ENCODE measurements around the gene PRDM12. TPM values are rescaled to one million over a fixed set of nuclear protein-coding genes. Genes with fewer than 3 reads are reported as not detected.

PRDM12 gene
- total RNA-seq, 1 donor from 2014 or later, result not detected

DNA sequence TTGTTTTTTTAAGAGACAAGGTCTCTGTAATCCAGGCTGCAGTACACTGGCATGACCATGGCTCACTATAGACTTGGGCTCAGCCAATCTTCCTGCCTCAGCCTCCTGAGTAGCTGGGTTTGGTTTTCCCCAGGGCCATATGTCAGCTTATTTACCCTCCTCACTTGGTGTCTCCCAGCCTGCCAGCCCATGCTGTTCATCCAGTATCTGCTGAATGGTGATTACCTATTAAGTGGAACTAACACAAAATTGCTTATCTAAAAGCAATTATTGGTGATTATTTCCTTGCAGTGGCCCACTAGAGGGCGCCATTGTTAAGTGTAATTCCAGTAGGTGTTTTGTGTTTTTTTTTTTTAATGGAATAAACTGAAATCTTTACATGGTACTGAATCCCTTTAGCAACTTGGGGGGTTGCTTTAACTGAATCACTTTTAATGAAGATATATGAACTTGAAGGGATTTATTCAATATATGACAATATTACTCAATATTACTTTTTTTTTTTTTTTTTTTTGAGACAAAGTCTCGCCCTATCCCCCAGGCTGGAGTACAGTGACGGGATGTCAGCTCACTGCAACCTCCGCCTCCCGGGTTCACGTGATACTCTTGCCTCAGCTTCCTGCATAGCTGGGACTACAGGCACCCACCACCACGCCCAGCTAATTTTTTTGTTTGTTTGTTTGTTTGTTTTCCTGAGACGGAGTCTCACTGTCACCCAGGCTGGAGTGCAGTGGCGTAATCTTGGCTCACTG lies 43.0 kb downstream of the PRDM12 start:
- intact Hi-C loops (cut with DNase I), result loop anchor here (5.0 kb wide), 2 partner anchors 155 to 230 kb away; partner anchors contain the start of gene FIBCD1
- H3K4me1 ChIP-seq, result peaks cover 4% of the 10 kb centered on the region
- no peak overlapping the region for H3K4me3 ChIP-seq
- no peak overlapping the region for H3K27ac ChIP-seq
- H3K27me3 ChIP-seq, result no peaks in the 10 kb centered on the region
- peaks cover 0 to 28% of the 10 kb centered on the region in 2 donors for H3K36me3 ChIP-seq
- TF ChIP-seq, protein P1, sequence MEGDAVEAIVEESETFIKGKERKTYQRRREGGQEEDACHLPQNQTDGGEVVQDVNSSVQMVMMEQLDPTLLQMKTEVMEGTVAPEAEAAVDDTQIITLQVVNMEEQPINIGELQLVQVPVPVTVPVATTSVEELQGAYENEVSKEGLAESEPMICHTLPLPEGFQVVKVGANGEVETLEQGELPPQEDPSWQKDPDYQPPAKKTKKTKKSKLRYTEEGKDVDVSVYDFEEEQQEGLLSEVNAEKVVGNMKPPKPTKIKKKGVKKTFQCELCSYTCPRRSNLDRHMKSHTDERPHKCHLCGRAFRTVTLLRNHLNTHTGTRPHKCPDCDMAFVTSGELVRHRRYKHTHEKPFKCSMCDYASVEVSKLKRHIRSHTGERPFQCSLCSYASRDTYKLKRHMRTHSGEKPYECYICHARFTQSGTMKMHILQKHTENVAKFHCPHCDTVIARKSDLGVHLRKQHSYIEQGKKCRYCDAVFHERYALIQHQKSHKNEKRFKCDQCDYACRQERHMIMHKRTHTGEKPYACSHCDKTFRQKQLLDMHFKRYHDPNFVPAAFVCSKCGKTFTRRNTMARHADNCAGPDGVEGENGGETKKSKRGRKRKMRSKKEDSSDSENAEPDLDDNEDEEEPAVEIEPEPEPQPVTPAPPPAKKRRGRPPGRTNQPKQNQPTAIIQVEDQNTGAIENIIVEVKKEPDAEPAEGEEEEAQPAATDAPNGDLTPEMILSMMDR (IDR thresholded peaks at IDR 0.05), result peak; percentile 48 to 71 (median 54)
- TF ChIP-seq POLR2AphosphoS5 (IDR thresholded peaks at IDR 0.05; ENCODE audit: insufficient read depth in 1 of 2, low read depth in 1 of 2), result no peak
- no peak for DNase-seq (ENCODE audit: extremely low spot score in 2 of 2)
- no peaks in the 10 kb centered on the region for H3K9me3 ChIP-seq

- Histone ChIP-seq H3K4me1 (peaks cover 28% of the 10 kb centered on the region), H3K27me3 (no peaks in the 10 kb centered on the region), H3K36me3 (no peaks in the 10 kb centered on the region), H3K27ac (no peak overlapping the region), H3K4me3 (no peak overlapping the region), H3K9me3 (no peaks in the 10 kb centered on the region)
- TF ChIP-seq, protein P1 (IDR thresholded peaks at IDR 0.05), result no peak
- no peak for TF ChIP-seq POLR2A (IDR thresholded peaks at IDR 0.05)
- no peak for TF ChIP-seq POLR2AphosphoS5 (IDR thresholded peaks at IDR 0.05; ENCODE audit: insufficient read depth in 1 of 2, low read depth in 1 of 2)
- intact Hi-C loops (cut with DNase I), result loop anchor here (5.0 kb wide), 1 partner anchor 61 kb away; no protein-coding TSS in a partner anchor
- DNase-seq (ENCODE audit: extremely low spot score in 2 of 2), result no peak
Measured at GRCh38 chr9:130710822-130711352, 46.5 kb downstream of the PRDM12 start.

DNA sequence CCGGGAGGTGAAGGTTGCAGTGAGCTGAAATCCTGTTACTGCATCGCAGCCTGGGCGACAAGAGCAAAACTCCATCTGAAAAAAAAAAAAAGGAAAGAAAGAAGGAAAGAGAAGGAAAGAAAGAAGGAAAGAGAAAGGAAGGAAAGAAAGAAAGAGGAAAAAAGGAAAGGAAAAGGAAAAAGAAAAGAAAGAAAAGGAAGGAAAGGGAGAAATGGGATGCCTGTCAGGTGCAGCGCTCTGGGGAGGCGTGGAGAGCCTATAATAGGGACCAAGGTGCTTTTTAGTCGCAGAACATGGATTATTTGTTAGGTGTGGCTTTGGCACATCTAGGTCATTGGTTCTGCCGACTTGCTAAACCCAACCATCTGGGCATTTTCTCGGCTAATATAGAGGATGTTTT lies 47.1 kb downstream of the PRDM12 start:
- H3K9me3 ChIP-seq, result no peaks in the 10 kb centered on the region
- no peaks in the 10 kb centered on the region for H3K27me3 ChIP-seq
- no peaks in the 10 kb centered on the region for H3K36me3 ChIP-seq
- peaks cover 34% of the 10 kb centered on the region for H3K4me1 ChIP-seq
- DNase-seq (ENCODE audit: extremely low spot score in 2 of 2), result no peak
- intact Hi-C loops (cut with DNase I), result loop anchor here (5.0 kb wide), 1 partner anchor 61 kb away; no protein-coding TSS in a partner anchor
- TF ChIP-seq, protein P1 (IDR thresholded peaks at IDR 0.05), result no peak
- TF ChIP-seq POLR2AphosphoS5 (IDR thresholded peaks at IDR 0.05; ENCODE audit: insufficient read depth in 1 of 2, low read depth in 1 of 2) (no peak), POLR2A (IDR thresholded peaks at IDR 0.05) (no peak)
- H3K27ac ChIP-seq, result no peak overlapping the region
- no peak overlapping the region for H3K4me3 ChIP-seq

DNA sequence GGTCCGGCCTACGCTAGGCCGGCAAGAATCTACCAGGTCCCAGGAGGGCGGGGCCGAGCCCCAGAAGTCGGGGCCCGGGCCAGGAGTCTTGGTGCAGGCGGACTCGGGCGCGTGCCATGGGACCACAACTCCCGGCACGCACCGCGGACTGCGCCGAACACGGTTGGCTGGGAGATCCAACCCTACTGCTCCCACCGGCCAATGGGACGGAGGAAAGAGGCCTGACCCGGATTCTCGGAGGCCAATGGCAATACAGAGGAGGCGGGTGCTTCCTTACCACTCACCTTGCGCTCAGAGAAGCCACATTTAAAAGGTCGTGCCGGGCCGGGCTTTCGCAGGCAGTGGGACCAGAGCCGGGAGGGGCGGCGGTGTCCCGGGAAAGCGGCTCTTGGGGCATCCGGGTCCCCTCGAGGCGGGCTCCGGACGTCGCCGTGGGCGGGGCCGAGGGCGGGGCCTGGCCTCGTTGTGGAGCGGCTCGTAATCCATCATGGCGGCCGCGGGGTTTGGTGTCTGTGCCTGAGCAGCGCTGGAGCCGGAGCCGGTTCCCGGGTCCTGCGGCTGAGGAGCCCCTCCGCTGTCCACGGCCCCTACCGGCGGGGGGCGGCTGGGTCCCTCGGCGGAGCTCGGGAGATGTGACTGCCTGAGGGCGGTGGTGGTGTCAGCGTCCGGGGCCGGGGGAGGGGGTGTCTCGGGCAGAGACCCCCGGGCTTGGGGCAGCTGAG lies 48.3 kb downstream of the PRDM12 start:
- Histone ChIP-seq H3K4me3 (peak overlapping the region; percentile 85 to 99), H3K9me3 (no peaks in the 10 kb centered on the region), H3K27me3 (no peaks in the 10 kb centered on the region), H3K4me1 (peaks cover 46% of the 10 kb centered on the region), H3K27ac (peak overlapping the region; percentile 95), H3K36me3 (no peaks in the 10 kb centered on the region)
- intact Hi-C loops (cut with DNase I), result loop anchor here (5.0 kb wide), 1 partner anchor 60 kb away; no protein-coding TSS in a partner anchor
- TF ChIP-seq POLR2AphosphoS5 (IDR thresholded peaks at IDR 0.05; ENCODE audit: insufficient read depth in 1 of 2, low read depth in 1 of 2) (peak; percentile 84 to 91), POLR2A (IDR thresholded peaks at IDR 0.05) (no peak)
- TF ChIP-seq, protein P1 (IDR thresholded peaks at IDR 0.05), result no peak
- DNase-seq (ENCODE audit: extremely low spot score in 2 of 2), result peak; percentile 98 to 99

All from vagina (tissue), 2 donors.